Activated CD4-positive, alpha-beta T cell treated with anti-CD3 and anti-CD28 coated beads for 4 hours (primary cell): ENCODE results near the gene TIRAP.

Source experiments
- DNase-seq, 2 donors: peaks; one replicate each; pipeline ENCODE4 v3.0.0-alpha.2; 2020

Gene TIRAP

DNA sequence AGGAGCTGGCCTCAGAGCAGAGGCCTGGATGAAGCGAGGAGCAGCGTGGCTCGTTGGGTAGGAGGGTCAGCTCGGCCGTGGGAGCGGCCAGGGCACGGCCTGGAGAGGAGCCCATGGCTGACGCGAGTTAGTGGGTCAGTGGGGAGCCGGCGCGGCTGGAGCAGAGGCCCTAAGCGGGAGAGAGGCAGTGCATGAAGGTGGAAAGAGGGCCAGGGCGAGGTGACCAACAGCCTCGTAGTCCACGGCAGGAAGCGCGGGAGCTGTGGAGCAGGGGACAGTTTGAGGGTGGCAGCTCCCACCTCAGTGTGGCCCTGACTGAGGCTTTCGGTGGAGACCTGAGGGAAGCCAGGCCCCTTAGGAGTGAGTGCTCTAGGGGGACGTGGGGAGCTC is 45.1 kb downstream of the TIRAP start:
- no peak for DNase-seq

DNA sequence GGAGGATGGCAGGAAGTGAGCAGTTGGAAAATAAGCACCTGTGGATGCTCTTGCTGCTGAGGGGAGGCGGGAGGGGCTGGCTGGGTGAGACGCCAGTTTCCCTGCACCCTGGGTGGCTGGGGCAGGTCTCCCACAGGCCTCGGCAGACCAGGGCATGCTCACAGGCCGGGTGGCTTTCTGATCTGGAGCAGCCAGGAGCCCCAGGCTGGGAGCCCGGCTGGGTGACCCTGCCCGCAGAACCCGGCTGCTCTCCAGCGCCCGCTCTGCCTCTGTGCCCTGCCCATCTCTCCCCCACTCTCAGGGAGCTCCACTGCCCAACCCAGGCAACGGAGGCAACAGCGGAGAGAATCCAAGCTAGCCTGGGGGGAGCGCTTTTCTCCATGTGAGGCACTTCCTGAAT is 45.6 kb downstream of the TIRAP start:
- no peak for DNase-seq

DNA sequence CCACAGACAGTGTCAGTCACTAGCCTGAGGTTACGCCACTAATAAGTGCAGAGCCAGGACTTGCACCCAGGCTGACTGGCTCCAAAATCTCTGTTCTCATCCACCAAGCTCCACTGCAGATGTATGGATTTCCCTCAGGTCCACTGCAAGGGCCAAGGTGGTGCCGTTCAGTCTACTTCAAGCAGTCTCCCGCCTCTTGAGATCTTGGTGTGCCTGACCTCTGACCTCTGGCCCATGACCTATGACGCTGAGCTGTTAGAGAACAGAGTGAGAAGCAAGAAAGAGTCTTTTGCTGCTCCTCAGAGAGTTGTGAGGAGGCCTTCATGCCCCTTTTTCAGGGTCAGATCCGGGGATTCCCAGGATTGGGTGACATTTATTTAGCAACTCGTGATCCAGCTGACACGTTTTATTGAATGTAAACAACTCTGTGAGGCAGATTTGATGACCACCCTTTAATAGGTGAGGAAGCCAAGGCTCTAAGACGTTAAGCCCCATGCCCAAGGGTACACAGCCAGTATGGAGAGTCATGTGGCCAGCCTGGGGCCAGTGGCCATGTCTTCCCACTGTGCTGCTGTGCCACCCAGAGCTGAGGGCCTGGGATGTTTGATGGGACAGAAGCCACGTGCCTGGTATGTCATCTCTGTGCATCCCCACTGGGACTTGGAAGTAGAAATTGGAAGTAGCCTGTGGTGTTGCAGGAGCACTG is 46.2 kb downstream of the TIRAP start:
- DNase-seq, result no peak

DNA sequence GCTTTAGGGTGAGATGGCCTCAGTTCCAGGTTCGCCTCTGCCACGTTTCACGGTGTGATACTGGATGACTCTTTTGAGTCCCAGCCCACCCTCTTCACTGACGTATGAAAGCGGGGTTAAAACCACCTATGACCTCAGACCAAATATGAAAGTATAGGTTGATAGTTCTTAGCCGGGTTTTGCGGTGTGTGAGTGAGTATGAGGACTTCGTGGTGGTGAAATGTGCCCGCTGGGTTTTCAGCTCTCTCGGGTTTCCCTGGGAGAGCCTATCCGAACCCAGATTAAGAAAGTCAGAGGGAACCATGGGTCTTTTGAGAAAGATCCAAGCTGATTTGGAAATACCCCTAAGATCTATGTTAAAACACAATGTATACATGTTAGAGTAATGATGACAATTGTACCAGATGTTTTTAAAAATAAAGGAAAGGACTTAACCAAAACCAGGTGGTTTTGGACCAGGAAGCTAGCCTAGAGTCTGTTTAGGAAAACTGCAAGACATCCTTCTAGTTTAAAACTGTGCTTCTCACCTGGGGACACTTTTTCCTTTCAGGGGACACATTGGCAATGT is 46.8 kb downstream of the TIRAP start:
- DNase-seq, result no peak

DNA sequence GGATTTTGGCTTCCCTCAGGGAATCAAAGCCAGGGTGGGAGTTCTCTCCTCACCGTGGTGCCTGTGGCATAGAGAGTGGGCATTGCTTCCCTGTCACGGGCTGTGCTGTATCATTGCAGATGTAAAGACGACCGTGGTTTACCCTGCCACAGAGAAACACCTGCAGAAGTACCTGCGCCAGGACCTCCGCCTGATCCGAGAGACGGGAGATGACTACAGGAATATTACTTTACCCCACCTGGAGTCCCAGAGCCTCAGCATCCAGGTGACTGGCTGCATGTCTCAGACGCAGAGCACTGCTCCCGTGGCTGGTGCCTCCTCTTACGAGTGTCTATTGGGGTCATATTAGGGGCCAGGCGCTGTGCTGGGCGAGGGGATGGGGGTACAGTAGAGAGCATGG is 48.4 kb downstream of the TIRAP start:
- no peak for DNase-seq

DNA sequence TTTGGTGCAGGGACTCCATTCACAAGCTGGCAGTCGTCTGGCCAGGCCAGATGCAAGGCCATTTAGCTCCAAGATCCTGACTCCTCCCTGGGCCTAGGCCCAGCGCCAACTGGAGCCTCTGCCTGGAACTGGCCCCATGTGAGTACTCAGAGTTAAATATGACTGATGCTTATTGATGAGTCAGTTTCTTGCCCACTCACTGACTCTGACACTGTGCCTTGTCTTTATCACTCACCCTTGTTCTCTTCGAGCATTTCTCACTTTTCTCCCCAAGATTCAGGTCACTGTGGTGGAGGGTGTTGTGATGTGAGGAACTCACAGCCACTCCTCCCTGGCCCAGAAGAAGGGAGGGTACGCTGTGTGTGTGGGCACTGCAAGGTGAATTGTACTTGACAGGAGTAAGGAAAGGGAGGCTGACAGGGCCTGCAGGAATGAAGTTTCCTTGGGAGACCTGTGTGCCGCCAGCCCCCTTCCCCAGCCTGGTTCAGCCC is 49.4 kb downstream of the TIRAP start:
- DNase-seq, result no peak

DNA sequence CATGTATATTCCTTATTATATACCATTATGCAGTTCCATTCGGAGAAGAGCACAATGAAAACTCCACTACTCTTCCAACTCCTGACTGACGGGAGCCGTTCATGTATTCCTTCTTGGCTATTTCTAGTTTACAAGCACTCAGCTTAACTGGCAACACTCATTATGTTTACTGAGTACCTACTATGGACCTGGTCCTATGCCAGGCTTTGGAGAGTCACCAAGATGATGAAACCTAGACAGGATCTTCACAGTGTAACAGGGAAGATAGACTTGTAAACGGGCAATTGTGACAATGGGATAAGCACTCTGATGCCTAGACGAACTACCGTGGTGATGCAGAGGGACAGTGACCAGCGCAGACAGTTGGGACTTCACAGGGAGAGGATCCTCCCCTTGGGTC is 50.2 kb downstream of the TIRAP start:
- no peak for DNase-seq

DNA sequence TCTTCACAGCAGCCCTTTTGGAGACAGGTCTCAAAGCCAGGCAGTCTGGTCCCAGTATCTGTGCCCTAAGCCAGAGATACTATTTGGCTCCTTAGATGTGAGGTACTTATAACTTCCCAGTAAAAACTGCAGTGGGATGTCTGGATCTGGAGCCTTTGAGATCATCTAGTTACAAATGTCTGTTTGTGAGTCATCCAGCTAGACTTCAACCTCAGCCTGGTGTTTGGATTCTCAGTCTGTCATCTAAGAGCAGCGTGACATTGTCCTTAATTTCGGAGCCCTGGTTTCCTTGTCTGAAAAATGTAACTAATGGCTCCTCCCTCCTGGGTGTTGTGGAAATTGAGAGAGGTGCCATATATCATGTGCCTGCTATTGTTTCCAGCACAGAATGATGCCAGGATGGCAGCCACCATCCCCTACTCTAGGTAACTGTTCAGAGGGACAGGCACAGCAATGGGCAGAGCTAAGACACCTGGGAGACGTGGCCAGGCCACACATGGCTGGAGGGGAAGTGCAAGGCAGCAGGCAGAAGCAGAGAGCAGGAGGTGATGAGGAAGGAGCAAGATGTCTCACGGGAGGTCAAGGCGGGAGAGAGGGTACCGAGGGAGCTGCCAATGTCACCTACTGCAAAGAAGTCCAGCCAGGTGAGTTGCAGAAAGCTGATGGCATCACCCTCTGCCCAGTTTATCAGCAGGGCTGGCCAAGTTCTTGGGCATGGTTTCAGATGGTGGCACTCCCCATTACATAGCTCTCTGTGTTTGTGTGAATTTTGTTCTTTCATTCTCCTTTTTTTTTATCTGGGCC is 52.0 kb downstream of the TIRAP start:
- DNase-seq, result no peak

DNA sequence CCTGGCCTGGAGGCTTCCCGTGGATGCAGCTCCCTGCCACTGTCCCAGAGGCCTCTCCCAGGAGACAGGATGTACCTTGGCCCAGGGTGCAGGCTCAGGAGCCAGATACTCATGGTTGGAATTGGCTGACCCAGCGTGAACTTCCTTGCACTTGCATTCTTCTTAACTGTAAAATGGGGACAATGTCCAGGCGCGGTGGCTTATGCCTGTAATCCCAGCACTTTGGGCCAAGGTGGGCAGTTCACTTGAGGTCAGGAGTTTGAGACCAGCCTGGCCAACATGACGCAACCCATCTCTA is 52.5 kb downstream of the TIRAP start:
- DNase-seq, result no peak

DNA sequence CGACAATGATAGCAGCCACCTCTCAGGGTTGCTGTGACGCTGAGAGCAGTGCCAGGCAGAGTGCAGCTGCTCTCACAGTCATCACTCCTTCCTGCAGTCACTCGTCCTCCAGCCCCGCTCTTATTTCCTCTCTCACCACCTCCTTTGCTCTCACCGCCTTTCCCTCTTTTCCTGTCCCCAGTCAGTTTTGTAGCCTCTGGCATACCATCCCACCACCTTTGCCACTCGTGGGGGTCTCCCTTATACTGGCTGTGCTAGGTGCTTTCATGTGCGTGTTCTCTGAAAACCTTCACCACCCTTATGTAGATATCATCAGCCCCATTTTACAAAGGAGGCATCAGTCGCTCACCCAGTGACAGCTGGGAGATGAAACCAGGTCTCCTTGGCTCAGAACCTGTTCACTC is 53.2 kb downstream of the TIRAP start:
- no peak for DNase-seq

DNA sequence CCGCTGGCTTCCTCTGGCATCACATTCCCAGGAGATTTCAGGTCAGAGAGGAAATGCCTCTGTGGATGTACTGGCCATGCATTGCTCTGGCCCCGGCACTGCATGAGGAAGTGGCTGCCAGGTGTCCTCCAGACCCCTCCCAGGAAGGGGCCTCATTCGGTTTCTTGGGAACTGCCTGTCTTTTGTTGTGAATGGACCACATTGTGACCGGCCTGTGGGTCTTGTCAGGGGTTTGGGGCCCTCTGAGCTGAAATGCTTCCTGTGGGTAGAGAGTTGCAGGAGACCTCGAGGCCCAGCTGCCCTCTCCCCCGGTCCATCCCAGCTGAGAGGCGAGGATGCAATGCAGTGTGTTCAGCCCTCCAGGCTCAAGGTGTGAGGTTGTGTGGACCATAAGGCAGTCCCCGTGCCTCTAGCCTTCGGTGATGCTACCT is 53.8 kb downstream of the TIRAP start:
- no peak for DNase-seq

DNA sequence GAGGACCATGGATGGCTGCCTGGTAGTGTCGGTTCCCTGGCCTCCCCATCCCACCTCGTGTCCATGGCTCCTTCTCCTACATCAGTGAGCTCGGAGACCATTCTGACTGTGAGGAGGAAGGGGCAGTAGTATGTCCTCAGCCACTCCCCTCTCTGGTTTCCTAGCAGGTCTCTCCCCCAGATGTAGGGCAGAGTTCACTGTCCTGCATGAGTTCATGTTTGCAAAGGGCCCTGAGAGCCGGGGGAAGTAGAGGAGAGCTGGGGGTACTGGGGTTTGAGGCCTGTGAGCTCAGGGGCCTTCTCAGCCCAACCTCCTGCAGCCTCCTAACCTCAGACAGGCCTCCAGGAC is 54.2 kb downstream of the TIRAP start:
- no peak for DNase-seq

DNA sequence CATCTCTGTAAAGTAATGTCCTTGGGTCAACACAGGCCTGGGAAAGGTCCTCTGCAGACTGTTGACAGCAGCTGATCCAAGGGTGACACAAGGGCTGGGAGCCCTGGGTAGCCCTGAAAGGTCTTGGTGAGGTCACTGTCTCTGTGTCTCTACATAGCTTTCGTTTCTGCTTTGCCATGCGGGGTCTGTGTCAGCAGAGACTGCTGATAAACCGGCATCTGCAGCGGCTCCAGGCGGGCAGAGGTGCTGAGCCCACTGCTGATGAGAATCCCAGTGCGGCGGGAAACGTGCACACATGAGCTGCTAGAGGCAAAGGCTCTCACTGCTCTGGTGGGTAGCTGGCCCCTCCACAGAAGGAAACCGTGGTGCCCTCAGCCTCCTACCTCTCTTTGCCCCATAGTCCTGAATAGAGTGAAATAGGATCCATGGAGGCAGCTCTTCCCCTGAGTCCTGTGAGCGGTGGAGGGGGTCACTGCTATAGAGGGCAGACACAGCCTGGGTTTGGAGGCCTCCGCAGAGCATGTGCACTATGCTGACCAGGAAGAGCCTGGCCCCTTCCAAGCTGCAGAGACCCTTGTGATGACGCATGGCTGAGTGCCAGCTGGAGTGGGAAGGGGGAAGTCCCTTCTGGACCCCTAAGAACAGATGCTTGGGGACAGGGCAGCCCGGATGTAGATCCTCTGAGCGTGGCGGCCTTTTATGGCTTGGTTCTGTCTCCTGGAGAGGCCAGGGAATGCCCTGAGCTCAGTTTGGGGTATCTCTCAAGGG is 54.8 kb downstream of the TIRAP start:
- no peak for DNase-seq

DNA sequence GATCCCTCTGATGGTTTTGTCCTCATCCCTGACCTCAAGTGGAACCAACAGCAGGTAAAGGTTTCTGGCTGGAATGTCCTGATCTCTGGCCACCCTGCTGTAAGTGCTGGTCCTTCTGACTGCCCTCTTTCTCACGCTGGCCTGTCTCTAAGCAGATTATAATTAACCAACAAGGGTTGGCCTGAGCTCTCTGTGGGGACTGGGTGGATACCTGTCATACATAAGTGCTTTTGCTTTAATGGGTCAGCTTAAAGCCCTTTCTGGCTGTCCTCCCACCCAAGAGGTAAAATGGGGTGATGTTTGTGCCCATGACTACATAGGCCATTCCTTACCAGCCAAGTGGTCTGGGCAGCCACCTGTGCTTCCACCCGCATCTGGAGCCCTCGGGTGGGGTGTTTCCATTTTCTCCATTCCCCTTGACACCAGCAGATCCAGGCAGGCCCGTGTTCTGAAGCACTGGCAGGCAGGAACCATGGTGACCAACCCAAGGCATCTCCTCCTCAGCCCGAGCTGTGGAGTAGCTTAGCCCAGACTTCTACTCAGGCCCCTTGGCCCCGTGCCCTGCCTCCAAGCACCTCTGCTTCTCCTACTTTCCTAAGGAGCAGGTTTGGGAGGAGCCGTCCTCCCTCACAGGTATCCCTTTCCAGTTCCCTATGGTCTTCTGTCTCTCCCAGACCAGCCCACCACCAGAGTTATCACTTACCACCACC is 55.6 kb downstream of the TIRAP start:
- DNase-seq, result no peak

DNA sequence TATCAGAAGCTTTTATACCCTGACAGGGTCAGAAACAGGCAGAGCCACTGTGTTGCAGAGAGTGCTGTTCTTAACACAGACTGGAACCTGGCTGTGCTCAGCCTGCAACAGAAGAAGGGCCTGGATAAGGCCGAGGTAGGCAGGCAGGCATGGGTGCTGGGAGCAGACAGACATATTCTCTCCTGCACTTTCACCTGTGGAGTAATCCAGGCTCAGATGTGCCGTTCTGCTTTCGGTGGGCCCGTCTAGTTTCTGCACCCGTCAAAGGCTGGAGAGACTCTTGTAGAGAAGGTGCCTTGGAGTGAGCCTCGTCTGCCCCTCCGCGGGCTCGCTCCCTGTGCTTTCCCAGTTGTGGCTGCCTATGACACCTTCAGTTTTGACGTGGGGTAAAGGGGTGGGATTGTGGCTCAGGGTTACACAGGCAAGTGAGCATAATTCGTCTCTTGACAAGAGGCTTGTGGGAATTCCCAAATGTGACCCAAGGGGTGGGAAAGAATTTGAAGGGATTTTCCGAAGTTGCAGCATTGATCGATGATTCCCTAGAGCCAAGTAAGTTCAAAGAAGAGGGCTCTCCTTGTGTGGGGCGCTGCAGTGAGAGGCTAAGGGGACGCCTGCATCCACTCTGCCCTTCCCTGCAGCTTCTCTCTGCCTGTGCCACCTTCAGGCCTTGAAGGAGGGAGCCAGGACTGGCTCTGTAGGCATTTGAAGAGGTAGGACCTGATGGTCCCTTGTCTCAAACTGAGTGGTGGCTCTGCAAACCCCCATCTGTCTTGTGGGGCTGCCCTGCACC is 56.4 kb downstream of the TIRAP start:
- no peak for DNase-seq

DNA sequence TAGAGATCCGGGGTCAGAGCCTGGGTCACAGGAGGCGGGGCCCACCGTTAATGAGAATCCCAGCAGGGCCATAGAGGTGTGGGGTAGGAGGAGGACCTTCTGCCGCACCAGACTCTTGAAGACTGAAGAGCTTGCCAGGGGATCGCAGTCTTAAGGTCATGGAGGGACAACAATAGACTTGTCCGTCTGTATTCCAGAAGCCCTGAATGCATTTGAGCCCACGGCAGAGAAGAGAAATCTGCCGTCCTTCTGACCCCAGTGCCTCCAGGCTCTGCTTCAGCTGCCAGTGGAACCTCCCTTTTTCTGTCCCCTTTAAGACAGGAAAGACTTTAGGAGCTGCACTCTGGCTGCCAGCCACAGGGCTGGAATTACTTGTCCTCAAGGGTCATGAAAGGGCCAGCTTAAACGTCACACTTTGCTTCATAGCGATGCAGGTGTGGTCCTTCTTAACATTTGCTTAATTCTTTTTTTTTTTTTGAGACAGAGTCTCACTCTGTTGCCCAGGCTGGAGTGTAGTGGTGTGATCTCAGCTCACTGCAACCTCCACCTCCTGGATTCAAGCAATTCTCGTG is 57.1 kb downstream of the TIRAP start:
- no peak for DNase-seq

DNA sequence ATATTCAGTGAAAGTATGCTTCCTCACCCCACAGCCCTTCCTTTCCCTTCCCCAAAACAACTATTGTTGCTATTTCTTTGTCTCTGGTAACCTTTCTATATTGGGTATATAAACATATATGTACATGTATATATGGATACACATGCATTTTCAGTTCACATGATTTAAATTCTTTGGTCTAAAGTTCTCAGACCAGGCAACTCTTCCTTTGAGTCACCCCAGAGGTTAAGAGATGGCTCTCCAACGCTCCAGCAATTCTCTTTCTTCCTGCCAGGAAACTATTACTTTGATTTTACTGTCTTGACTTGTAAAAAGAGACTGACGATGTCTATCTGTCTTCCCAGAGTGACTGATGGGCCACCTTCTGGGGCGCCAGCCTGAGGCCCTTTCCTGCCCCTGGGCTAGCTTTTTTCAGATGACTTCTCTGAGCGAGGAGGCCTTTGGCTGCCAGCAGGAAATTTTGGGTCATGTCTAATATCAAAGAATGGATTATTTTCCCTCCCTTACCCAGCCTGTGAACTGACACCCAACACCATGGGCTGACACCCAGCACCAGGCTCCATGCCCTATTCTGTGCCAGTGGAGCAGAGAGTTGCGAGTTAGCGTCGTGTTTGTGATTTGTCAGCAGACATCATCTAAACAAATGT is 58.2 kb downstream of the TIRAP start:
- DNase-seq, result no peak

DNA sequence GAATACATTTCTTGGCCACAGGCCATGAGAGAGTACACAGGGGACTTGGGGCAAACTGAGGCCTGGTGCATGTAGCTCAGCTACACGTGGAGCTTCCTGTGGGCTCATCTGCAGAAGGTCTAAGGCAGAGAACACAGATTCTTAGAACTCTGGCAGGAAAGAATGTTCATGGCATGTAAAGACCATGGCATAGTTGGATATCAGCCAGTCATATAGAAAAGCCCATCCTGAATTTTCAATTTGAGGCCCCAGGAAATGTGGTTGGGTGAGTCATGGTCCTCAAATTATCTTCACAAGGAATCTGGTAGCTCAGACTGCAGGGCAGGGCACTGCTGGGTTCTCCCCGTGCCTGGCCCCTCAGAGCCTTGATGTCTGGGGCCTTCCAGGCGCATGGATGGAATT is 58.9 kb downstream of the TIRAP start:
- no peak for DNase-seq

DNA sequence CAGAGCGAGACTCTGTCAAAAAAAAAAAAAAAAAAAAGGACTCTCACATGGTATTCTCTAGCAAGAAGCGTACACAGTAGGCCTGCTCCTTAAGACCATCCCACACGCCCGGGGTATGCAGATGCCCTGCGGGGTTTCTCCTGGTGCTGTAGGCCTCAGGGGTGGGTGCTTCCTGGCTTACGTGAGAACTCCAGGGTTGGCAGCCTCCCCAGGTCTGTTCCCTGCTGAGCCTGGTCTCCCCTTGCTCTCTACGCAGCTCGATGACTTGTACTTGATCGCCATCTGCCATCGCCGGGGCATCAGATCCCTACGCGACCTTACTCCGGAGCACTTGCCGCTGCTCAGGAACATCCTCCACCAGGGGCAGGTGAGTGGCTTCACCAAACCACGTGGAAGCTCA is 60.2 kb downstream of the TIRAP start:
- no peak for DNase-seq
